ENCODE data around the gene OR6C65.
"Not testable (repeated sequence)": the region's sequence is repeated elsewhere in the genome, so short reads cannot be mapped to it uniquely, and the experiment has no call there.

The OR6C65 gene

GRCh38 chr12:55400229-55400628 is at the start of gene OR6C65:
Gene OR6C65 (plus strand): TSS chr12:55400529. CDS start chr12:55400529, 0 bp downstream.
- TF ChIP-seq CTCF (IDR thresholded peaks at IDR 0.05): no peak
- DNase-seq (ENCODE audit: low spot score): no peak
- Histone ChIP-seq H3K27ac (no peak within 1 kb of the TSS), H3K4me3 (no peak within 1 kb of the TSS)

GRCh38 chr12:55355338-55355737 is 45.0 kb upstream of the OR6C65 start:
- not testable (repeated sequence) for DNase-seq (ENCODE audit: low spot score); H3K4me3 ChIP-seq; H3K27ac ChIP-seq

- no peak within 1 kb of the TSS for H3K27ac ChIP-seq
- DNase-seq (ENCODE audit: low spot score): no peak
- no peak for TF ChIP-seq CTCF (IDR thresholded peaks at IDR 0.05)
- H3K4me3 ChIP-seq: no peak within 1 kb of the TSS
These were observed 37.7 kb upstream of the OR6C65 start, which contains the start of gene OR6C75 for GRCh38 chr12:55362675-55363074. Gene OR6C75 (plus strand): TSS chr12:55362975. CDS start chr12:55365111, 2,136 bp downstream.

GRCh38 chr12:55365086-55365485 is 35.2 kb upstream of the OR6C65 start:
- DNase-seq (ENCODE audit: low spot score): no peak
- TF ChIP-seq CTCF (IDR thresholded peaks at IDR 0.05): no peak
- Histone ChIP-seq H3K4me3 (no peak overlapping the region), H3K27ac (no peak overlapping the region)

- Histone ChIP-seq H3K27ac (no peak overlapping the region), H3K4me3 (no peak overlapping the region)
- DNase-seq (ENCODE audit: low spot score): no peak
- TF ChIP-seq CTCF (IDR thresholded peaks at IDR 0.05): no peak
These were observed 27.8 kb upstream of the OR6C65 start for GRCh38 chr12:55372521-55372920.

GRCh38 chr12:55385891-55386290 is 14.4 kb upstream of the OR6C65 start:
- DNase-seq (ENCODE audit: low spot score): no peak
- no peak overlapping the region for H3K27ac ChIP-seq
- TF ChIP-seq CTCF (IDR thresholded peaks at IDR 0.05): no peak
- no peak overlapping the region for H3K4me3 ChIP-seq

GRCh38 chr12:55392032-55392795 is 8.1 kb upstream of the OR6C65 start:
- TF ChIP-seq CTCF (IDR thresholded peaks at IDR 0.05): no peak
- H3K4me3 ChIP-seq: no peak overlapping the region
- no peak overlapping the region for H3K27ac ChIP-seq
- no peak for DNase-seq (ENCODE audit: low spot score)

Measured in coronary artery (tissue), 2 donors.